Stimulated activated CD4-positive, alpha-beta T cell treated with anti-CD3 and anti-CD28 coated beads, Interleukin-1b, Interleukin-23, amount 100 ng/mL, for 48 hours (primary cell): Measurements from ENCODE around the gene XKRX.

ENCODE experiments used
- DNase-seq: peaks from one replicate; pipeline ENCODE4 v3.0.0-alpha.2; 2020

Gene XKRX

DNA sequence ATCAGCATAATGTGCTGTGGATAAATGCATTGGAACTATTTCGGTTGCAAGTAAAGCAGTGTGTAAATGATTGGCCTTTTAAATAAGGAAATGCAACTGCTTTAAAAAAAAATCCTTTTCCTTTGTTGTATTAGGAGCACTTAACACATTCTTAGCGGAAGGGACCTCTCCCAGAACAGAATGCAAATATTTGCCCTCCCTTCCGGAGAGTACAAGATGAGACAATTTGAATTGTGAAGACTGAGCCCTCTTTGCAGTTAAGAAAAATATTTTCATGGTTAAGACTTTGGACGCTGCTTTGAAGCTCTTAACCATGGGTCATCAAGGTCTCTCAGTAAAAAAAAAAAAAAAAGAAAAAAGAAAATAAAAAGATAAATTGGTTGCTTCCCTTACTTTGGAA is 45.1 kb downstream of the XKRX start:
- DNase-seq: no peak

- DNase-seq: no peak
Observed at GRCh38 chrX:100880368-100880767, 48.3 kb downstream of the XKRX start.

DNA sequence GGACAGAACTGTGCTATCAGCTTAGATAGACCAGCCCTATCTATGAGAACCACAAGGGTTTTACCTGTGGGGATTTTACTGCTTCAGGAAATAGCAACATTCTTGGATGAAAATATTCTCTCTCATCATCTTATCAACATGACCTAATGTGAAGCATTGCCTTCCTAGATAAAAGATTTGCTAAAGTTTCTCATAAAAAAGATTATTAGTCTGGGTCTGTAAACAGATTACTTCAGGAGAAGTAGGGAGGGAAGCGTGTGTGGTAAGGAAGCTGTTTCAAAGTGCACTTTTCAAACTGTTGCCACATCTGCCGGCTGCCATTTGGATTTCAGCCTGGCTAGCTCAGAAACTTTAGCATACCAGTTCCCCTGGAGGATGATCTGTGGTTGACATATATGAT is 54.4 kb downstream of the XKRX start, which contains the start of gene NOX1:
TSS of gene NOX1 (minus strand) at position 35 of the 400 bp plus-strand sequence. CDS start 220 bp downstream, outside the sequence.
- DNase-seq: no peak

GRCh38 chrX:100871594-100872560 is 56.8 kb downstream of the XKRX start:
- DNase-seq: no peak

- no peak for DNase-seq
Observed at GRCh38 chrX:100870527-100870926, 58.2 kb downstream of the XKRX start.

DNA sequence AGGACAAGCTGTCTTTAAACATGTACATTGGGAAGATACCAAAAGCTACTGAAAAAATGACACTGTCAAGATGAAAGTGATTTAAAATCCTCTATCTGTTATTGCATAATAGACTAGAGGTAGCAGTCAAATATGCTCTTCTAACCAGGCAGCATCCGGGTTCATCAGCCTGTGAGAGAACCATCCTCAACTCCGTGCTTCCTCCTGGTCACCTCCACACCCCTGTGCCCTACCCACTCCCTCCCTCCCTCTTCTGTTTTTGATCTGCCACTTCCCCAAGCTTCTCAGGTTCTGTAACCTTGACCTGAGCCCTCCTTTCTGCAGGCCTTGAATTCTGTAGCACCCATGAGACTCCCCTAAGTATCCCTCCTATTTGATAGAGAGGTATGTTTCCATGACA is 60.4 kb downstream of the XKRX start:
- no peak for DNase-seq

- DNase-seq: no peak
Observed at GRCh38 chrX:100864657-100865391, 63.9 kb downstream of the XKRX start.
